ENCODE results near the gene DISC1.
"Not testable (repeated sequence)": the region's sequence is repeated elsewhere in the genome, so short reads cannot be mapped to it uniquely, and the experiment has no call there.

DISC1 gene

DNA sequence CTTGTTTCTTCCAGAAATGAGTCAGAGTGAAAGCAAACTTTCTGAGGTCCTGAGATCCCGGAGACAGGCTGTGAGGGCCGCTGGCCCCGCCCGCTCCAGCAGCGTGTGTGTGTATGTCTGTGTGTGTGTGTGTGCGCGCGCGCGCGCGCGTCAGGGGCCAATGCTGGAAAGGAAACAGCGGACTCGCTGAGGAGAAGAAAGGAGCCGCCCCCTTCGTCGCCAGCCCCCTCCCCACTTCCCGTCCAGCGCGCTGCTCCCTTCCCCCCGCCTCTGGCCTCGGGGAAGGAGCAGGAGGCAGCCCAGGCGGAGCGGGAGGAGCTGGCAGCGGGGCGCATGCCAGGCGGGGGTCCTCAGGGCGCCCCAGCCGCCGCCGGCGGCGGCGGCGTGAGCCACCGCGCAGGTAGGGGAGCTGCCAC lies at the start of gene DISC1:
DISC1 (plus strand) TSS at position 256 of the 416 bp plus-strand sequence; CDS start at position 334, 78 bp downstream.
- DNase-seq (ENCODE audit: low read depth) = peak; percentile 56

DNA sequence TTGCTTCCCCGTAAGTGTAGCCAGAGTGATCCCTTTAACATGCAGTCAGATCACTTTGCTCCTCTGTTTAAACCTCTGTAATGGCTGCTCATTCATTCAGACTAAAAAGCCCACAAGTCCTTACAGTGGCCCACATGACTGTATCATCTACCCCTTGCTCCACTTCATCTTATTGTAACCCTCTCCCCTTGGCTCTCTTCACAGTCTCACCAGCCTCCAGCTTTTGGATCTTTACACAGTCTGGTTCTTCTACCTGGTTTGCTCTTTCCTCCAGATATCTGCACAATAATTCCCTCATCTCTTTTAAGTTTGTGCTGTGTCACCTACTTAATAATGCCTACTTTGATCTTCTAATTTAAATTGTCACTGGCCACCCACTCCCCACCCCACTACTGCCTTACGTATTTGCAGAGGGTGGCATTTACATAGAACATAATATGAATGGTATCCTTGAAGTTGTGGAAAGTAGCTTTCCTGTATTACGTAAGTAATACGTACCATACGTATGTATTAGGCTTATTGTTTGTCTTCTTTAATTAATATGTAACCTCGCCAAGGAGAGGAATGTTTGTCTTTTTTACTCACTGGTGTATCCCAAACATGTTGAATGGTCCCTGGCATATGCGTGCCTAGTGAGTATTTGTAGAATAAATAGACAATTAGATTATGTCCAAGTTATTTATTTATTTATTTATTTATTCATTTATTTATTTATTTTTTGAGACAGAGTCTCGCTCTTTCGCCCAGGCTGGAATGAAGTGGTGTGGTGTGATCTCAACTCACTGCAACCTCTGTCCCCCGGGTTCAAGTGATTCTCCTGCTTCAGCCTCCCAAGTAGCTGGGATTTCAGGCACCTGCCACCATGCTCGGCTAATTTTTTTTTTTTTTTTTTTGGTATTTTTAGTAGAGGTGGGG lies 49.5 kb upstream of the DISC1 start:
- DNase-seq (ENCODE audit: low read depth) = no peak

DNA sequence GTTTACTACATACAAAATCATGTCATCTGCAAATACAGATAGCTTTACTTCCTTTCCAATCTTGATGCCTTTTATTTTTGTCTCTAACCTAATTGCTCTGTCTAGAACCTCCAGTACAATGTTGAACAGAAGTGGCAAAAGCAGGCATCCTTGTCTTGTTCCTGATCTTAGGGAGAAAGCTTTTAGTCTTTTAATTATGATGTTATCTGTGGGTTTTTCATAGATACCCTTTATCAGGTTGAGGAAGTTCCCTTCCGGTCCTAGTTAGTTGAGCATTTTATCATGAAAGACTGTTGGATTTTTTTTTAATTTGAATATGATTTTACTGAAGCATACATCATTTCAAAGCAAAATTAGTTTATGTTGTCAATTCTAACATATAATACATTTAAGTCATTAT lies 45.7 kb upstream of the DISC1 start:
- no peak for DNase-seq (ENCODE audit: low read depth)

DNA sequence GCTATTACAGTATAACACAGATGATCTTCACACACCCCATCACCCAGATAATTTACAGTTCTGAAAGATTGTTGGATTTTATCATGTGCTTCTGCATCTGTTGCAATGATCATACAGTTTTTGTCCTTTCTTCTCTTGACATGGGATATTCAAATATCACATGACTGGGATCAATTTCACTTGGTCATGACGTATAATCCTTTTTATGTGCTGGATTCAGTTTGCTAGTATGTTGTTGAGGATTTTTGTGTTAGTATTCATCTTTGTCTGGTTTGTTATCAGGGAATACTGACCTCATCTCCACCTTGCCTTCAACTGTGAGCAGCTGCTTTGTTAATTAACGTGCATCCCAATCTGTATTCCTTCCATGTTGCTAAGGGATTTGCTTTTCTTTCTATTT lies 44.7 kb upstream of the DISC1 start:
- DNase-seq (ENCODE audit: low read depth) = no peak

DNA sequence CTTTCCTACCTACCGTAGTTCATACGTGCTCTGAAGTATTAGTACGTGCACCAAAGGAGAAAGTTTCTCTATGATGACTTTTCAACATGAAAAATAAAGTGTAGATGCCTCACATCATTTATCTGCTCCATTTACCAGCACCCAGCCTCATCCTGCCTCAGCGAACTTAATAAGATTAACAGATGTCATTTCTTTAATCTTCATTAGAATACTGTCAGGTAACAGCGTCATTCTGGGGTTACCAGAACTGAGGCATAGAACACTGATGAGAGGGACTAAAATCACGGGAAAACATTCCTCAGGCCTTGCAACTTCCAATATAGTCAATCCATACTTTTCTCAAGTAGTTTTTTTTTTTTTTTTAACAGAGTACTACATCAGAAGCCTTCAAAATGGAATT lies 43.2 kb upstream of the DISC1 start:
- DNase-seq (ENCODE audit: low read depth) = no peak

DNA sequence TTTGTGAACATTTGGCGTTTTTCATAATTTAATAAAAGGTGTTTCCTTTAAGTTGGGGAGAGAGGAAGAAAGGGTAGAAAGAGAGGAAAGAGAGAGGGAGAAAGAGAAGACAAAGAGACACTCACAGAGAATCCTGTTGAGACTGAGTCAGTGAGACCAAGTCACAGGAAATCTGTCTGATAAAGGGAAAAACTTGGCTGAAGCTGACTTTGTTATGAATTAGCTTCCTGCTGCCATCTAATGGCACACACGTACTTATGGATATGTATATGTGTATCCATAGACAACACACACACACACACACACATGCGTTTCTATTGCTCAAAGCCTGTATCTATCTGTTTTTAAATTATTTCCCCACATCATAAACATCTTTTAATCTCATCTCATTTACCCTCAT lies 42.5 kb upstream of the DISC1 start:
- DNase-seq (ENCODE audit: low read depth) = no peak

DNA sequence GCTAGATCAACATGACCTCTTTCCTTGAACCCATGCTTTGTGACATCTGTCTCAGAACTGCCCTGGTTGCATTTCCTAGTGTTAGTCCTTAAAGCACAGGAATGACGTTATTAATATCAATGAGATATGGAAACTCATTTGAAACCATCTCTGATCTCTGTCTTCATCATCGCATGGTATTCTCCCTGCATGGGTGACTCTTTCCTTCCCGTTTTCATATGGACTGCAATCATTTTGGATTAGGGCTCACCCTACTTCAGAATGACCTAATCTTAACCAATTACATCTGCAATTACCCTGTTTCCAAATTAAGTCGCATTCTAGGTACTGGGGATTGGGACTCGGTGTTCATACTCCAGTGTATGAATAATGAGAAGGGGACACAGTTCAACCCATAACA lies 41.7 kb upstream of the DISC1 start:
- no peak for DNase-seq (ENCODE audit: low read depth)

DNA sequence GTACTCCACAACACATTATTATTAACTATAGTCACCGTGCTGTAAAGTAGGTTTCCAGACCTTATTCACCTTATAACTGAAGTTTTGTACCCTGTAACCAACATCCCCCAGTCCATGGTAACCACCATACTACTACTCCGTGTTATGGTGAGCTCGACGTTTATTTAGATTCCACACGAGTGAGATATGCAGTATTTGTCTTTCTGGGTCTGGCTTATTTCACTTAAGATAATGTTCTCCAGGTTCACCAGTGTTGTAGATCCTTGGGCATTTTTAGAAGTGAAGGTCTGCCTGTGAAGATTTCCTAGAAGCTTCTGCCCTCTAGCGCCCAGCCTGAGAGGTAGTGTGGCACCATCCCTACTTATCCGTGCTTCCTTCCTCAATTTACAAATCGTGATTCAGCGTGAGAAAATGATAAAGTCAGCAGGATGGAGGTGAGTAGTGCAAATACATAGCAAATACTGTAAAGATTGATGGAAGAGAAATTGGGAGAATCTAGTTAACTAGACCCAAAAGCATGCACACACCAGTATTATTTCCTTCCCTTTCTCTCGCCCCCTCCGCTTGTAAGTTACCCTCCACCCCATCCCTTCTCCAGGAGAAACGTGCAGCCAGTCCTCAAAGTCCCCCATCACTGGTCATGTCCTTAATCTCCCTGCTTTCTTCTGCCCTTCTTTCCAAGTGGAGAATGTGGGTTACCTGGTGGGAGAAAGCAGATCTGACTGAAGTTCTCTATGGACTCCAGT lies 36.0 kb upstream of the DISC1 start:
- peak; percentile 17 for DNase-seq (ENCODE audit: low read depth)

DNA sequence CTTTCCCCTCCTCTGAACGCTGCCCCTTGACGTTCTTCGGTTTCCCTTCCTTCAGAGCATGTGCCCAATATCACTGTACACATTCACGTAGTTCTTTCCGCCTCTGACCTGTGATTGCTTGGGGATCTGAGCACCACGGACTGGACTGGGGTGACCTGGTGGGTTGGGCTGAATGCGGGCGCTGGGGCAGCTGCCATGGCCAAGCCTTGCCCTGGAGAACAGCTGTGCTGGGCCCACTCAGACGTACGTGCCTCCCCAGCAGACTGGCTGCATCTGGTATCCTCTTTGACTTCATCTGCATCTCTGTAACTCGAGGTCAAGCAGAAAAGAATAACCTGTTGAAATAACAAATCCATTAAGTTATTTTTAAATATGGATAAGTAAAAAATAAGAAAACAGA lies 35.1 kb upstream of the DISC1 start:
- no peak for DNase-seq (ENCODE audit: low read depth)

DNA sequence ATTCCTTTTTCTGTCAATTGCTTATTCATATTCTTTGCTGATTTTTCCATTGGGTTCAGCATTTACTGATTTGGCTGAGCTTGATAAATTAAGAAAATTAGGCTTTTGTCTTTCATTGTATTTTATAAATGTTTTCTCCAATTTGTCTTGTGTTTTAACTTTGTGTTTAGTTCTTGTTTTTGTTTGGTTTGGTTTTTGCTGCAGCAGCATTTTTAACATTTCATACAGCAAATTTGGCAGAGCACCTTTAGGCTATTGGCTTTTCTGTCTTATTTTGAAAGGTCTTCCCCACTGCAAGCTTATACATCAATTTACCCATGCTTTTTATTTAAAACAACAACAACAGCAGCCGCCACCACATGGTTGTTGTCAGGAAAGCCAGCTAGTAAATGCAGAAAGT lies 33.8 kb upstream of the DISC1 start:
- DNase-seq (ENCODE audit: low read depth) = no peak

DNA sequence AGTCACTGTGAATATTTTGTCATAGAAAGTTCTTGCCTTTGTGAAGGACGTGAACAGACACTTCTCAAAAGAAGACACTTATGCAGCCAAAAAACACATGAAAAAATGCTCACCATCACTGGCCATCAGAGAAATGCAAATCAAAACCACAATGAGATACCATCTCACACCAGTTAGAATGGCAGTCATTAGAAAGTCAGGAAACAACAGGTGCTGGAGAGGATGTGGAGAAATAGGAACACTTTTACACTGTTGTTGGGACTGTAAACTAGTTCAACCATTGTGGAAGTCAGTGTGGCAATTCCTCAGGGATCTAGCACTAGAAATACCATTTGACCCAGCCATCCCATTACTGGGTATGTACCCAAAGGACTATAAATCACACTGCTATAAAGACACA lies 33.3 kb upstream of the DISC1 start:
- DNase-seq (ENCODE audit: low read depth) = not testable (repeated sequence)

DNA sequence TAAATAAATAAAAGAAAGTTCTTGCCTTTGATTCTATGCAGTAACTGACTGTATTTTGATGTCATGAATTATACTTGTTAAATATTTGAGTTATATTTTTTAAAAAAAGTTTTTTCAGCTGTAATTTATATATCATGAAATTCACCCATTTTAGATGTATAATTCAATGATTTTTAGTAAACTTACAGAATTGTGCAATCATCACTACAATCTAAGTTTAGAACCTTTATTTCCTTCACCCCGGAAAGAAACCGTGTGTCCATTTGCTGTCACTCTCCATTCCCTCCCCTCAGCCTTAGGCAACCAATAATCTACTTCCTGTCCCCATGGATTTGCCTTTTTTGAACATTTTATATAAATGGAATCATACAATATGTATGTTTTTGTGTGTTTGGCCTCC lies 32.5 kb upstream of the DISC1 start:
- DNase-seq (ENCODE audit: low read depth) = no peak

DNA sequence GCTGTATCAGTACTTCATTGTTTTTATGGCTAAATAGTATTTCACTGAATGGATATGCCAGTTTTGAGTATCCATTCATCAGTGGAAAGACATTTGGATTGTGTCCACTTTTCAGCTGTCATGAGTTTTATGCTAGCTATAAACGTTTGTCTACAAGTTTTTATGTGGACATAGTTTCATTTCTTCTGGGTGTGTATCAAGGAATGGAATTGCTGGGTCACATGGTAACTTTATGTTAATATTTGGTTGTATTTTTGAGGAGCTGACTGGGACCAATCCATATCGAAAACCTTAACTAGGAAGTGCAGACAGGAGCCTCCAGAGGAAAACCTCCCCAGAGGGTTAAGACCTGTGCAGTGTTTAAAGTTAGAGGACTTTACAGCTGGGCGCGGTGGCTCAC lies 31.8 kb upstream of the DISC1 start:
- no peak for DNase-seq (ENCODE audit: low read depth)

DNA sequence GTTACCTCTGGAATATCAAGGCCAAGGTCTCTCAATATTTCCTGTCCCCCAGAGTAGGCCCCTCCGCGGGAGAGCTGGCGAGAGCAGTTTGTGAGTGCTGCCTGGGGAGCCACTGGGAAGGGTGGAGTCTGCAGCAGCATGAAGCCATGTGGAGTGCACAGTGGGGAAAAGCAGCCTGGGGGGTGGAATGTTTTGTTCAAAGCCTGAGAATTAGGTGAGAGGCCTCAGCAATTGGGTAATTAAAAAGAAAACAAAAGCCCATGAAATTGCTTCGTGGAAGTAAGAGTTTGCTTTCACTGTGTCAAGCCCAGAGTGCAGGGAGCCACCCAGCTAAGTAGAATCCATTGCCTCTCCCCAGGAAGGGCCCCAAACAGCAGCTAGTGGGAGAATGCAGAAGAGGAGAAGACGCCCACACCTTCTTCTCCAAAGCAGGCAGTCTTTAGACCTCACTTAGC lies 30.2 kb upstream of the DISC1 start:
- DNase-seq (ENCODE audit: low read depth) = no peak

DNA sequence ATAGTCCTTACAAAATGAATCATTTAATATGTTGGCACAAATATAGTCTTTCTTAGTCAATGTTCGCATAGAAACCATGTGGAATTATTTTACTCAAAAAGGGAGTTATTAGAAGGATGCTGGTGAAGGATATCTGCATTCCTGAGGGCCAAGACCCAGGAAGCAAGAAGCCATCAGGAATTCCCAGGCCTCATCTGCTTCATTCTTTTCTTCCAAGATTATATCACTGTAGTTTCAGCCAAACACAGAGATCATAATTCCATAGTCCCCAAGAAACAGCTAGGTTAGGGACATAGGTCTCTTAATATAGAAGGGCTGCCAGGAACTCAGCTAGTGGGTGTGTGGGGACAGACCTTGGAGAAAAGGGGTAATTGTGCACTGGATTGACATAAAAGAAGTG lies 28.6 kb upstream of the DISC1 start:
- no peak for DNase-seq (ENCODE audit: low read depth)

DNA sequence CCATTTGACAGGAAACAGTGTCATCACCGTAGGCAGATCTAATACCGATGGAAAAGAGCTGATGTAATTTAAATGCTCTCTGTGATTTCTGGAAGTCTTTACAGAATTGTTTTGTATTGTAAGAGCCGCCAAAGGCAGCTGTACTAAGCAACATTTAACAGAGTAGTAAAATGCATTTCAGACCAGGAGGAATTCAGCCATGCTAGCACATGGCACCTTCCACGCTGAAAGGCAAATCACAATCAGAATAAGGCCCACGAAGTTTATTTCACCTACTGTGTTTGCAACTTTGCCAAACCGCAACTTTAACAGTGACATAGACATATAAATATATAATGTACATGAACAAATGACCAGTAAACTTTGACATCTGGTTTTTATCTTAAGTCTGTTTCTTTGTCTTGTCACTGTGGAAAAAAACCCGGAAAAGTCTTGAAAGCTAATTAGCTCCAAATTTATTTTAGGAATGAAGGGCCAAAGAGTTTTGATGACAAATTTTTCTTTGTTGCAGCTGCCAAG lies 26.1 kb upstream of the DISC1 start:
- no peak for DNase-seq (ENCODE audit: low read depth)

DNA sequence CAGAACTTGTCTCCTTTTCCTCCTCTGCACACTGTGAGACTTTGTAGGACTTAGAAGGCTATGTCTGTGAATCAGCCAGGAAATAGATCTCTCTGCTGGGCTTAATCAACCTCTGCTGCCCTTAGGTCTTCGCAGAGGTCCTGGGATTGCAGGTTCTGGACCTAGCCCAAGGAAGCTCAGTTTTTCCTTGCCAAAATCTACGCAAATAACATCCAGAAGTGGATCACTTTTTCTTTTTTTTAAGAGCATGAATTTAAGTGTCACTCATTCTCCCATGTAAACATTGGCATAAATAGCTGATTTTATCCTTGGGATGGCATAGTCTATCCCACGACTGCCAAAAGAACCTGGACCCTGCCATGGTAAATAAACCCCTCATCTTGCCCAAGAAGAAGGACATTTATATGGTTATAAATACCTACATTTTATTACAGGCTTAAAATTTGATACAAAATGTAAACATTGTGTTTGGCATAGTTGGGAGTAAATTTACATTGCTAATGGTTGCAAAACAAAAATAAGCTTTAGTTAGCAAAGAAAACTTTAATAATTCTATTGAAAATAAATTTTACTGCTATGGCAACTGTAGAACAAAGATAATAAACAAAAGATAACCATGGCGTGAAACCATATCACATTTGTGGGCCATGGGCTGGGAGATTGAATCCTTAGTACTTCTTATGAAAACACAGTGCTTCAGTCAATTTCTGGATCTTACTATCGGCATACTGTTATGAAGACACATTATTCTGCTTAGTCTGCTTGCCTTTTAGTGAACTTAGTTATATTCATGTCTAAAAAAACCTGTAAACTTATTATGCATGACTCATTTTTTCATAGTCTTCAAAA lies 24.5 kb upstream of the DISC1 start:
- no peak for DNase-seq (ENCODE audit: low read depth)

DNA sequence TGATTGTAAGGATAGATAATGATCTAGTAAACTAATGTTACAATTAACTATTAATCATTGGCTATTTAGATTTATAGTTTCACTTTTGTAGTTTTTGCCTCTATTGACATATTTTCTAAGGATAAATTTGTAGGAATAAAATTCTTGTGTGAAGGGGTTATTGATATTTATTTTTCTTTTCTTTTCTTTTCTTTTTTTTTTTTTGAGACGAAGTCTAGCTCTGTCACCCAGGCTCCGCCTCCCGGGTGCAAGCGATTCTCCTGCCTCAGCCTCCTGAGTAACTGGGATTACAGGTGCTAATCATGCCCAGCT lies 24.0 kb upstream of the DISC1 start:
- no peak for DNase-seq (ENCODE audit: low read depth)

DNA sequence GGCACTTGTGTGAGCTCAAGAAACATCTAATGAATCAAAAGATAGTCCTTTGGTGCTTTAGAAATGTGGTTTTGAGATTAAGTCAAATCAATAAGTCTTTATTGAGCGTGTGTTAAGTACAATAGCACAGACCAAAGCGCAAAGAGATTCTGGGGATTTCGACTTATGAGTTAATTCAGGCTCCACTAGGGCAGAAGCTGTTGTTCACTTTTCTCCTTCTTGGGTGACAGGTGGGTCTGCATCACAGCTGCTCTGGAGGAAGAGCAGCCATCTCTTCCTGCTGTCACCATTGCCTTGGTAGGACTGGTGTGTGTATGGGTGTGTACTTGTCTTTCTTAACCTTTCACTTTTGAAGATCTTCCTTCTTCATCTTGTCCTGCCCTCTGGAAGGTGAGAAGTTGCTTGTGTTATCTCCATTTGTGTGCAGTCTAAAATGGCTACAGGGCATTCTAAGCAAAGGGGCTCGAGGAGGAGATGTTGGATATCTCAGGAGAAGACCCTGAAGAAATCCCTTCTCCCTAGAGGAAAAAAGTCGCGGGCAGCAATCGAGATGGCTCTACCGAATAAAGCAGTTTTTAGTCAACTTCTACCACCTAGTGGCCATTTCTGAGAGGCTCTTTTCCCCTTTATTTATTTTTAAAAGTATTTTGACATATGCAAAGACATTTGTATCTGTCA lies 22.9 kb upstream of the DISC1 start:
- no peak for DNase-seq (ENCODE audit: low read depth)

DNA sequence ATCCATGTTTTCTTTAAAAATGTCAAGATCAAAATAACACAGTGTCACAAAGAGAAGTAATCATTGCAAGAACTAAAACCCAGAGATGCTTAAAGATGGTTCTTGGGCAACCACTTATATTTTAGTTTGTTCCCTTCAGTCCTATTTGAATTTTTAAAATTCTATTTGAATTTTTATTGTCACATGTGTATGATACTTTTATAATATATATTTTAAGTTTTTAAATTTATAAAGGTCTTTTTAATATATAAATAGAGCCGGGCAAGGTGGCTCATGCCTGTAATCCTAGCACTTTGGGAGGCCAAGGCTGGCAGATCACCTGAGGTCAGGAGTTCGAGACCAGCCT lies 22.3 kb upstream of the DISC1 start:
- DNase-seq (ENCODE audit: low read depth) = no peak

DNA sequence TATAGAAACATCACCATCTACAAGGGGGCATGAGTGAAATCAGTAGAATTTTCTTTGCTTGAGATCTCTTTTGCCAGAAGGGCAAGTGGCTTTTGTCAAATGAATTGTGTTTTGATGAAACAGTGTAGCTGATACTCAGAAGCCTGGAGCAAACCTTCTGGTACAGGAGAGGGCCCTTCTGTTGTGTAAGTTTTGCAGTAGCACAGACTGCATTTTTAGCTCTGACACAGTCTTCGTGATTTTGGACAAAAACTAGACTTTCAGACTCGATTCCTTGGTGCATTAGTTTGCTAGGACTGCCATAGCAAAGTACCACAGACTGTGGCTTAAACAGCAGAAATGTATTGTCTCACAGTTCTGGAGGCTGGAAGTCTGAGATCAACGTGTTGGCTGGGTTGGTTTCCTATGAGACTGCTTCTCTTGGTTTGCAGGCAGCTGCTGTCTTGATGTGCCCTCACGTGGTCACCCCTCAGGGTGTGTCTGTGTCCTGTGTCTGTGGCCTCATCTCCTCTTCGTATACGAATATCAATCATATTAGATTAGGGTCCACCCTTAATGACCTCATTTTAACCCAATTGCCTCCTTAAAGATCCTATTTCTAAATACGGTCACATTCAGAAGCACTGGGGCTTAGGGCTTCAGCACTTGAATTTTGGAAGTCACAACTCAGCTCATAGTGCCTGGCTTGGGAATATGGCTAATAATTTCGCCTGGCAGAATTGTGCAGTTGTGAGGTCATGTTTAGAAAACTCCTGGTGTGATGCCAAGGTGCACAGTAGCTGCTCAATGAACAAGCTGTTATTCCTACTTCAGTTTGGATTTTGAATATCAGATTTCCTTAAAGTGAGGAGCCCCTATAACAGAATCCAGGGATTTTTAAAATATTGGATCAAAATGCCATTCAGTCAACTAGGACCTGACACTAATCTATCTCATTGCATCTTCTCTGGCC lies 21.2 kb upstream of the DISC1 start:
- DNase-seq (ENCODE audit: low read depth) = no peak
